GM21717 (cell line): ENCODE measurements around the gene ENPP3.

Source experiments
- ATAC-seq: cut with Tn5 transposase; IDR thresholded peaks from one replicate; pipeline ENCODE4 v1.9.1; 2021; ENCODE audit warnings: mild to moderate bottlenecking, moderate library complexity; ENCODE audit not compliant: unreplicated experiment

The ENPP3 gene

DNA sequence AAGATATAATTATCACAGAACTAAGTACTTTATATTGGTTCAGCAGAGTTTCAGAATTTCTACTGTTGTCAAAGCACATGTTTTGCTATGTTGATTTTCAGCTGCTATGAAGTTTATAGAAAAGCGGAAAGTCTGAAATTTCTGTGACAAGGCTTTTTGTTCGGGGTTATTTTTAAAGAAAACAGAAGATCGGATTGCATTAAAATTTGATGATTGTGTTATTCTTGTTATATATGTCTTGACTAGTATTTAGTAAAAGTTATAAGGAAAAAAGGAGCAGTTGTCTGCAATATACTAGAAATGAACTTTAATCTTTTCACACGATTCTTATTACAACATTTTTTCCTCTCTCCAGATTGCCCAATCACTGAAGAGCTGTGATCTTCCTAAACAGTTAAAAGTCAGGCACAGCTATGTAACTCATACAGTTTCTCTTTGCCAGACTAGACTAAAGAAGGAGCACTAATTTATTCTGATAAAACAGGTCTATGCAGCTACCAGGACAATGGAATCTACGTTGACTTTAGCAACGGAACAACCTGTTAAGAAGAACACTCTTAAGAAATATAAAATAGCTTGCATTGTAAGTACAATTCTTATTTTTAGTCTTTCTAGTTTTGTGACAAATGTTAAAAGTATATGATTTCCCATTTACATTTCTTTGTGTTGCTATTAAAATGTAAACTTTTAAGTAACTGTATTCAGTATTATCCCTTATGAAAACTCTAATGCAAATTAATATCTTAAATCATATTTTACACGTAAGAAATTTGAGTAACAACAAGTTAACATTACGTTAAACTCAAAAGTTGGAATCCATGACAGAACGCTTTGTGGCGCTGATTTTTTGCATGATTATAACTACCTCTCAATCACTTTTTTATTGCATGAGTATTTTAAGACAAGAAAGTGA is at the start of gene ENPP3:
ENPP3 (plus strand) TSS at position 423 of the 913 bp plus-strand sequence; CDS start at position 506, 83 bp downstream.
- no peak for ATAC-seq

DNA sequence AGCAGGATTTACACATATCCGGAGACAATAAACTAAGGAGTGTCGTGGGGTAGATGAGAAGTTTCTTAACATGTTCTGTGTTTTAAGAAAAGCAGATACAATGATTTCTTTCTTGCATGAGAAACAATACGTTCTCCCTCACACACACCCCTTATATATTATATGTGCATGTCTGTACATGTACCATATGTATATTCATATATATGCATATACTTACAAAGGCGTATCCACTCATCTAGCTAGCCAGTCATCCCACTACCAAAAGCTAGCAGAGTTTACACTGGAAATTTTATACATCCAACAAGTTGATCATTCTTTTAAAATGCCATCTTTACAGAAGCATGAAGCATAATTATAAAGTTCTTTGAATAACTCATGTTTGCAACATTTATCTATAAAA is 49.2 kb upstream of the ENPP3 start:
- no peak for ATAC-seq

DNA sequence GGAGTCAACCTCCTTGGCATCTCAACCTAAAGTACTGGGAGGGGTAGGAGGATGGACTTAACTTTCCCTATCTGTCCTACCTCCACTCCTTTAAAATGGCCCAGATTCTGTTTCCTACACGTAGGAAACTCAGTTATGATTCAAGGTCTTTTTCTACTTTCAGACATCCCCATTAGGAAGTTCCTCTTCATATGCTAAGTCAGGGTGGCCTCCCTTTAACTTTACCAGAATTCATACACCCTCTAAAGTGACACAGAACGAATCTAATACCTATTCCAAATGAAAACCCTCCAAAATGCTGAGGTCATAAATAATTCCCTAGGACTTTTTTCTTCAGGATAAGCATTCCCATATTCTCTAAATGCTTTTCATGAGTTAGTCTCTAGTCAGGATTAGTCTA is 48.5 kb upstream of the ENPP3 start:
- no peak for ATAC-seq

DNA sequence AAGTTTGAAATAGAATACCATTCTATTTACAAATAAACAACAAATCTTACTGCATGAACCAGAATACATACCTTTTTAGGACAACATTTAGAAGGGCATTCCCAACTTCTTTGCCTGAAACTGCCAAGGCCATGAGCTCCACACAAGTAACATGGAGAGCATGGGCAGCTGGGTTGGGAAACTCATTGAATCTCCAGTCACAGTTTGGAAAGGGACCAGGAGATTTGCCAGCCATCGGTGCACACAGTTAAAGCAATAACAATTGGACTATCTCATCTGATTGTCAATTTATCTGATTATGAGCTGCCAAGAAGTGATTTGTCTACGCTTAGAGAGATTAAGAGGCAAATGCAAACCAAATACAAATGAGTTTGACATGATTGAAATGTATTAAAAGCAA is 44.2 kb upstream of the ENPP3 start:
- ATAC-seq: no peak

GRCh38 chr6:131594074-131594473 is 43.0 kb upstream of the ENPP3 start:
- no peak for ATAC-seq

- ATAC-seq: no peak
Observed at GRCh38 chr6:131597446-131597845, 39.7 kb upstream of the ENPP3 start.

DNA sequence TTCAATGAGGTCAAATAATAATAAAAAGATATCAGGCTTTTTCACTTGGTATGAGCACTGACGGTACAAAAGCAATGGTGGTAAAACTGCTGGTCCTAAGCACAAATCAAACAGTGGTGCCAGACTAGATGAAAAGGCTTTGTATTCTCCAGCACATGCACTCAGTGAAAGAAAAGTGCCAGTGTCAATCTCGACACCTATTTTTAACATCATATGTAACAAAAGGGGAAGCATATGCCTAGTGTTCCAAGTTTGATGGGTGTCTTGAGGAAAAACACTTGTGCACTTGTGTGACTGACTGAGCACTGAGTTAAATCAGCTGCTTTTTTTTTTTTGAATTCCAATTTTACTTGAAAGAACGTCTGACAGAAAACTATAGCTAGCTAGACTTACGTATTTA is 36.4 kb upstream of the ENPP3 start:
- no peak for ATAC-seq

- ATAC-seq: no peak
Observed at GRCh38 chr6:131602781-131603312, 34.3 kb upstream of the ENPP3 start.

- ATAC-seq: no peak
Observed at GRCh38 chr6:131613296-131613925, 23.7 kb upstream of the ENPP3 start.

- no peak for ATAC-seq
Observed at GRCh38 chr6:131615275-131615674, 21.8 kb upstream of the ENPP3 start.

GRCh38 chr6:131627724-131628682 is 9.1 kb upstream of the ENPP3 start, which contains the start of gene MED23:
TSS of gene MED23 (minus strand) at chr6:131628242. CDS start at chr6:131628049, 193 bp downstream.
- peak; percentile 98 for ATAC-seq

DNA sequence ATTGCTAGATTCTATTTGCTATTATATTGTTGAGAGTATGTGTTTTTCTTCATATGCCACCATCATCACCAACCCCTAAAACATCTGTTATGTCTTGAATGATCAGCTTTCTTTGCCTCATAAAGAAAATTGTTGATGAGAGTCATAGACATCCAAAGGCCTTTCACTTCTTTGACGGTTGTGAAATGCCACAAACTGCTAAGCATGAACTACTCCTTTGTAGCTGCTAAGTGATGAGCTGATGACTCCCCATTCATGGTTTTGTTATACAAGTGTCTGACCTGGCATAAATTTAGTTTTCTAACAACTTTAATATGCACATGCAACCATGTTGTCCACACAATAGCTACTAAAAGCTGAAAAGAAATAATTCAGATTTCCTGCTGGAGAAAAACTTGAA is 8.4 kb upstream of the ENPP3 start:
- ATAC-seq: no peak

GRCh38 chr6:131629651-131630050 is 7.5 kb upstream of the ENPP3 start:
- no peak for ATAC-seq

DNA sequence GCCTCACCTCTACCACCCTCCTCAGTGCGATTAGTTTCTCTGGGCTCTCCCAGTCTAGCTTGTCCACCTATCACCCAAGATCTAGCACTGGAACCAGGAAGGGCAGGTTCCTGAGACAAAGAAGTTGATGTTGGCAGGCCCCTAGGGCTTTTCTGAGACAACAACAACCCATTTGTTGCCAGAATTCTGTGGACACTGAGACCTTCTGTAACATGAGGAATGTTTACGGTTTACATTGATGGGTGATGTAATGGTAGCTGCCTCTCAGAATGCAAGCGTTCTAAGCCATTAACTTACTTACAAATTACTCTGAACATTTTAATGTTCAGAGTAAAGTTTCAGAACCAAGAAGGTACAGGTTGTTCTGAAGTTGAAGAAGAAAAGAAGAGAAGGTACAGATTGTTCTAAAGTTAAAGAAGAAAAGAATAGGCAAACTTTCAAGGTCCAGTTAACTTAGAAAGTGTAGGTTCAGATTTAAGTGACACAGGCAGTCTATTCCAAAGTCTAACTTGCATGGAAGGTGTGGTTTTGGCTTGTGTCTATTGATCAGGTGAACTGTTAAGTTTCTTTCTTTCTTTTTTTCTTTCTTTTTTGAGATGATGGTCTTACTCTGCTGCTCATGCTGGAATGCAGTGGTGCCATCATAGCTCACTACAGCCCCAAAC is 5.3 kb upstream of the ENPP3 start:
- no peak for ATAC-seq

DNA sequence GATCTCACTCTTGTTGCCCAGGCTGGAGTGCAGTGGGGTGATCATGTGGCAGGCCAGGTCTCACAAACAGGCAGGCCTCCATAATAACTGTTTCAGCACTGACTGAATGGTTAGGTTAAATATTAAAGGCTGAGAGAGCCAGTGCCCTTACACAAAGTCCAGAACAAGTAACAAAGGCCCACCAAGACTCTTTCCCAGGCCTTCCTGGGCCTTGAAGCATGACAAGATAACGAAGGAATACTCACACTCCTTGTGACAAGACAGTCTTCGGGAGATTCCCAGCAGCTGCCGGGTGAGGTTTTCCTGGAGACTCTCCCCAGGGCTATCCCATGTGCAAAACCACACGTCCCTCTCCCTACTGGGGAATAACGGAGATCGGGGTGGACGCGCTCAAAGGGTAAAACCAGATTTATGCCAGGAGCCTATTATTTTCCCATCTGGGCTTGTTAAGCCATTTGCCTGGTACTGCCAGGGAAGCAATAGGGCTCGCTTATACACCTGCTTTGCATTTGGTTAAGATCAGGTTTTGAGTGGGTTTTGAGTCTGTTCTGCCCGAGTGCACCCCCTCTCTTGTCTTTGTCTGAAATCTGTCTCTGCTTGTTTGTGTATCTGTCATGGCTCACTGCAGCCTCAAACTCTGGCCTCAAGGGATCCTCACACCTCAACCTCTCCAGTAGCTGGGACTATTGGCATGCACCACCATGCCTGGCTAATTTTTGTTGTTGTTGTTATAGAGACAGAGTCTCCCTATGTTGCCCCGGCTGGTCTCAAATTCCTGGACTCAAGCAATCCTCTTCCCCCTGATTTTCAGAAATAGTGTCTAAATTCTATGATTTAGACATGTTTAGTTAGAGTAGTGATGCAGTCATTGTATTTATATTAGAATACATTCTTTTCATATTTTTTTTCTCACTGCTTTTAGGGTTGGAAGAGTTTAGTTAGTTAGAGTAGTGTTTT is 1.4 kb upstream of the ENPP3 start:
- peak; percentile 71 for ATAC-seq

DNA sequence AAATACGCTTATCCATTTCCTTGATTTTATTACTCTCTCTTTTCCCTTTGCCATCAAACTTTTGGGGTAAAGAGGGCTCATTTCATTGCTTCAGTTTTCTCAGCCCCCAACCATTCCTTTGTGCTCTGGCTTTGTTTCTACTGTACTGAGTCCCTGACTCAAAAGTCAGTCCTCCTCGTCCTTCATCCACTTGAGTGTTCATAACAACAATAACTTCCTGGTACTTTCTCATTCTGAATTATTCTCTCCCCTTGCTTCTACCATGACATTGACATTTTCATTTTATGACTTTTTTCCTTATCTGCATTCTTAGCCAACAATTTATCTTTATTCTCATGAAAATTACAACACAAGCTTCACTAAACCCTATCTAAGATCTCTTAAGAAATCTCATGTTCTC is 911 bp downstream of the ENPP3 start:
- no peak for ATAC-seq

DNA sequence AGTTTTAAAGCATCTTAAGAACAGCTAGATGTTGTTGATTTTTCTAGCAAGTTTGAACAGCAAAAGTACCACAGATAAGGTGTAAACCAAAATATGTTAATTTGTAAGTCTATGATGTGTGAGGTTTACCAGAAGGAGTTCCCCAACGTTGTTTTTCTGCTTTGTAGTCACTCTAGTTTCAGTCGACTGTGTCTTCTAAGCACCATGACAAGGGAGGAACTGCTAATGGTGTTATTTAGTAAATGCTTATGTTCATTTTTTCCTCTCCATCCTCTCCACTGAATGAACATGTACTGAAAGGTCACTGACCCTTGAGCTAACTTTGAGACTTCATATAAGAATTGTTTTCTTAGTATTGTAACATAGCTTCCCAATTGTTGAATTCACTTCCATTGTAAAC is 3.0 kb downstream of the ENPP3 start:
- peak; percentile 60 for ATAC-seq

DNA sequence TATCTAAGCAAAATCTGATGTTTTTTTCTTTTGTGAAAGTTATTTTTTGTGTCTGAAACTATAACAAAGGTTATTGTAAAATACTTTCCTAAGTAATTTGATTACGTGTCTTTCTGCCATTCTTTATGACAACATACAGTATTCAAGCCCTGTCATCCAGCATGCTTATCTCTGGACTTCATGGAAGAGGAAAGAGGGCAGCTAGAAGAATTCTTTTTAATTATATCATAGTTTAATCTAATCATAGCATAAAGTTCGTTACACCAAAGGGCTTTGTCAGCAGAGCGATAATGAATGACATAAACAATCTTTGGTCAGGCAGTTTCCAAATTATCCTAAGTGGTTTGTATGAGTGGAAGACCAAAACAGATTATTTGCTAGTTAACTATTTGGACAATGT is 3.5 kb downstream of the ENPP3 start:
- no peak for ATAC-seq

DNA sequence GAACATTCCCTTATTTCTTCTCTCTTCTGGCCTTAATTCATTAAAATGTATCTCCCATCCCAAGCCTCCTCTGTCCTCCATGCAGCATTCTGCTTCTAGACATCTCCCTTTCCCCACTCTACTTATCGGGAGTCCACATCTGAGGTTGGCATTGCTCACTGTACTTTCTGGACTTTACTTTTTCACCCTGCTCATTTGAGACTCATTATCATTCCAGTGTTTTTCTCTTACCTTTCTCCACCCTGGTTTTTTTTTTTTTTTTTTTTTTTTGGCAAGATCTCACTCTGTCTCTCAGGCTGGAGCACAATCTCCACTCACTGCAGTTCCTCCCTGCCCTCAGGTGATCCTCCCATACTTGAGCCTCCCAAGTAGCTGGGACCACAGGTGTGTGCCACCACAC is 4.5 kb downstream of the ENPP3 start:
- no peak for ATAC-seq
